Suprapubic skin (tissue), 3 donors: ENCODE measurements around the gene CCDC57.

Source experiments
- CTCF ChIP-seq, 2 donors: fragments of 200-600 bp in 1 of 2; fragments of 450-650 bp in 1 of 2; sonication (generic) in 1 of 2; IDR thresholded peaks; one replicate each; pipeline ENCODE4 v1.5.1; 2016 to 2019; ENCODE audit warnings: antibody characterized with exemption in 2 of 2, mild to moderate bottlenecking in 1 of 2, moderate library complexity in 1 of 2
- EP300 ChIP-seq: sonication (generic); formaldehyde crosslinking; IDR thresholded peaks from one replicate; pipeline ENCODE4 v1.6.1; 2017; ENCODE audit warnings: antibody characterized with exemption
- POLR2A ChIP-seq, 2 donors: fragments of 450-650 bp; IDR thresholded peaks; one replicate each; pipeline ENCODE4 v1.6.1; 2017; ENCODE audit warnings: antibody characterized with exemption in 2 of 2, mild to moderate bottlenecking in 2 of 2, moderate library complexity in 2 of 2

- TF ChIP-seq EP300 (no peak), CTCF (IDR thresholded peaks at IDR 0.05) (peak in 1 of 2 donors; percentile 68), POLR2A (IDR thresholded peaks at IDR 0.05) (peak; percentile 79 to 97)
Observed at GRCh38 chr17:82098169-82098938, 114.3 kb downstream of the CCDC57 start, which contains the start of gene FASN.
